Cardiac muscle cell (in vitro differentiated cells and primary cell): Measurements from ENCODE around the gene ENTPD6. TPM values are rescaled to one million over a fixed set of nuclear protein-coding genes. Genes with fewer than 3 reads are reported as not detected.
"Not testable (repeated sequence)": the region's sequence is repeated elsewhere in the genome, so short reads cannot be mapped to it uniquely, and the experiment has no call there.

Experiments
- DNase-seq, 2 donors: peaks; one replicate each; pipeline versions ENCODE4 v3.0.0 to v3.0.0-alpha.2; 2010 to 2017; ENCODE audit warnings: low read depth in 1 of 2, low spot score in 1 of 2
- H3K27ac ChIP-seq: fragments of 200-600 bp; sonication (generic); 2 replicates; pipeline ENCODE4 v1.5.1; 2016
- H3K27me3 ChIP-seq: fragments of 200-600 bp; sonication (generic); 2 replicates; pipeline ENCODE4 v1.6.0; 2016; ENCODE audit warnings: control low read depth
- H3K36me3 ChIP-seq: fragments of 200-600 bp; sonication (generic); 2 replicates; pipeline ENCODE4 v1.5.1; 2016; ENCODE audit warnings: control low read depth
- H3K4me1 ChIP-seq: fragments of 200-600 bp; sonication (generic); 2 replicates; pipeline ENCODE4 v1.8.1; 2017; ENCODE audit warnings: low read depth, mild to moderate bottlenecking, mixed run types
- H3K4me3 ChIP-seq: fragments of 200-600 bp; sonication (generic); 2 replicates; pipeline ENCODE4 v1.5.1; 2016; ENCODE audit warnings: mild to moderate bottlenecking
- H3K9me3 ChIP-seq: fragments of 200-600 bp; sonication (generic); 2 replicates; pipeline ENCODE4 v1.5.1; 2017; ENCODE audit warnings: low read depth, mild to moderate bottlenecking, control low read depth
- polyA plus RNA-seq: library from polyadenylated mRNA; unstranded; fragments of >200 nt; fragmentation: Nextera tagmentation; extraction: Ambion mirVana; gene quantifications from 2 replicates; pipeline ENCODE4 v1.2.1, GENCODE V29; 2016
- total RNA-seq: library from RNA; depleted of rRNA; stranded (reverse); fragments of >200 nt; gene quantifications from 2 replicates; pipeline ENCODE4 v1.2.3, GENCODE V29; 2016
- TF ChIP-seq, protein P1 (sequence below): IDR thresholded peaks from 2 replicates; pipeline ENCODE4 v1.5.1; 2012; ENCODE audit warnings: low read depth, mild to moderate bottlenecking, low read length

The ENTPD6 gene
- total and polyA plus RNA-seq, 2 experiments from 2014 or later: 95.7 to 107 TPM

DNA sequence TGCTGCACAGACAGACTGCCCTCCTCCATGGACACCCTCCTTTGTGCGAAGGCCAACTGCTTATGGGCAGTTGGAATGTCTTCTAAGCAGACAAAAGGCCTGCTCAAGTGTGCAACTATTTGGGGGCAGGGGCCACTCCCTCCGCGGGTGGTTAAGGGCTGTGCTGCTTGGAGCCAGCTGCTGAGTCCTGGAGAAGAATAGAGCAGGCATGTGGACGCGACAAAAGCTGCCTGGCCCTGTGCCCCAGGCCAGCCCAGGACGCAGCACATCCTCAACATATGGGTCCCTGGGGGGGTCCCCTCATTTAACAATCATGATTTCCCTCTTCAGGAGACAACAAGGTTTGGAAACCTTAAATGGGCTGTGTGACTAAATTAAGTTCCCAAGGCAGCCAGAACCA lies 45.5 kb upstream of the ENTPD6 start:
- H3K4me3 ChIP-seq: no peak overlapping the region
- no peak overlapping the region for H3K27ac ChIP-seq
- H3K9me3 ChIP-seq: no peaks in the 10 kb centered on the region
- H3K4me1 ChIP-seq: no peaks in the 10 kb centered on the region
- peaks cover 34% of the 10 kb centered on the region for H3K27me3 ChIP-seq
- TF ChIP-seq, protein P1, sequence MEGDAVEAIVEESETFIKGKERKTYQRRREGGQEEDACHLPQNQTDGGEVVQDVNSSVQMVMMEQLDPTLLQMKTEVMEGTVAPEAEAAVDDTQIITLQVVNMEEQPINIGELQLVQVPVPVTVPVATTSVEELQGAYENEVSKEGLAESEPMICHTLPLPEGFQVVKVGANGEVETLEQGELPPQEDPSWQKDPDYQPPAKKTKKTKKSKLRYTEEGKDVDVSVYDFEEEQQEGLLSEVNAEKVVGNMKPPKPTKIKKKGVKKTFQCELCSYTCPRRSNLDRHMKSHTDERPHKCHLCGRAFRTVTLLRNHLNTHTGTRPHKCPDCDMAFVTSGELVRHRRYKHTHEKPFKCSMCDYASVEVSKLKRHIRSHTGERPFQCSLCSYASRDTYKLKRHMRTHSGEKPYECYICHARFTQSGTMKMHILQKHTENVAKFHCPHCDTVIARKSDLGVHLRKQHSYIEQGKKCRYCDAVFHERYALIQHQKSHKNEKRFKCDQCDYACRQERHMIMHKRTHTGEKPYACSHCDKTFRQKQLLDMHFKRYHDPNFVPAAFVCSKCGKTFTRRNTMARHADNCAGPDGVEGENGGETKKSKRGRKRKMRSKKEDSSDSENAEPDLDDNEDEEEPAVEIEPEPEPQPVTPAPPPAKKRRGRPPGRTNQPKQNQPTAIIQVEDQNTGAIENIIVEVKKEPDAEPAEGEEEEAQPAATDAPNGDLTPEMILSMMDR: no peak
- DNase-seq: no peak
- H3K36me3 ChIP-seq: no peaks in the 10 kb centered on the region

DNA sequence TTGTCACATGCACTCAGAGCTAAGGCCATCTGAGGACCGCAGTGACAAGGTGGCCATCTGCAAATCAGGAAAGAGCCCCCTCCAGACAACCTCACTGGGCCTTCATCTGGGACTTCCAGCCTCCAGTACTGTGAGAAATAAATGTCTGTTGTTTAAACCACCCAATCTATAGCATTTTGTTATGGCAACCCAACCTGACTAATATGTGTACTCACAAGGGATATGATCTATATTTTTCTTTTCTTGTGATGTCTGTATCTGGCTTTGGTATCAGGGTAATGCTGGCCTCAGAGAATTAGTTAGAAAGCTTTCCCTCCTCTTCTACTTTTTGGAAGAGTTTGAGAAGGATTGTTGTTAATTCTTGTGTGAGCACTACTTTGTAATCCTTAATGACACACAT lies 37.5 kb upstream of the ENTPD6 start:
- Histone ChIP-seq H3K27me3 (peaks cover 4% of the 10 kb centered on the region), H3K27ac (no peak overlapping the region), H3K4me3 (no peak overlapping the region), H3K9me3 (no peaks in the 10 kb centered on the region), H3K36me3 (no peaks in the 10 kb centered on the region), H3K4me1 (no peaks in the 10 kb centered on the region)
- TF ChIP-seq, protein P1: no peak
- DNase-seq: no peak

DNA sequence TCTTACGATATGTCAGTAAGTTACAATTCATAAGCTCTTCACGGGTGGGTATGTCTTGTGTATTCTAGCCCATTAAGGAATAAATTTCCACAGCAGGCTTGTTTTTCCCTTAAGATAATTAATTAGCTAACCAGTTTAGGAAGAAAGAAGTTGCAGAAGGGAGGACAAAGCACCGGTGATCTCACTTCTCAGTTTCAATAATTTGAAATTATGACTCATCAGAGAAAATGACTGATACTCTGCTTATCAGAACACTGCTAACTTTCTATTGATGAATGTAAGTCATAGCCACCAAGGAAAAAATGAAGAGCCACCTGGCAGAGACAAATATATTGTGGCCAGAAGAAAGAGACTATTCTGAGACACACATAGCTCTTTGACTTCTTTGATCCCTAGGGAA lies 35.0 kb upstream of the ENTPD6 start:
- no peak for DNase-seq
- Histone ChIP-seq H3K36me3 (no peaks in the 10 kb centered on the region), H3K4me3 (no peak overlapping the region), H3K27me3 (peaks cover 4% of the 10 kb centered on the region), H3K27ac (no peak overlapping the region), H3K4me1 (no peaks in the 10 kb centered on the region), H3K9me3 (no peaks in the 10 kb centered on the region)
- TF ChIP-seq, protein P1: no peak

DNA sequence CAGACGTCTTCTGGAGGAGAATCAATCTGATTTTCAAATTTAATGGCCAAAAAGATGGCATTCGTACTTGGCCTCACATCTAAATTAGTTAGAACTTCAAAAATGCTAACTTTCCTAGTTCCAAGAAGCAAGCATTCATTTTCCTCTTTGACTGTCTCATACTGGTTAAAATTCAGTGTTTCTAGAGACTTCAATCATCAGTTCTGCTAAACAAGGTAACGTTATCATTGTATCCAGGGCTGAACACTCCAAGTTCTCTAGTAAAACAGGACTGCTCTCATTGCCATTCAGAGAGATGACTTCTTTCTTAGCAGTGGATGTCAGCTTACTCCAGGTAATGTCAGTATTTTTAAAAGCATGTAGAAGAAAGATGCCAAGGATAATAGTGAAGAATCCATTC lies 34.6 kb upstream of the ENTPD6 start:
- H3K27me3 ChIP-seq: peaks cover 4% of the 10 kb centered on the region
- H3K27ac ChIP-seq: no peak overlapping the region
- TF ChIP-seq, protein P1: no peak
- H3K4me1 ChIP-seq: no peaks in the 10 kb centered on the region
- no peaks in the 10 kb centered on the region for H3K36me3 ChIP-seq
- no peak overlapping the region for H3K4me3 ChIP-seq
- no peaks in the 10 kb centered on the region for H3K9me3 ChIP-seq
- no peak for DNase-seq

DNA sequence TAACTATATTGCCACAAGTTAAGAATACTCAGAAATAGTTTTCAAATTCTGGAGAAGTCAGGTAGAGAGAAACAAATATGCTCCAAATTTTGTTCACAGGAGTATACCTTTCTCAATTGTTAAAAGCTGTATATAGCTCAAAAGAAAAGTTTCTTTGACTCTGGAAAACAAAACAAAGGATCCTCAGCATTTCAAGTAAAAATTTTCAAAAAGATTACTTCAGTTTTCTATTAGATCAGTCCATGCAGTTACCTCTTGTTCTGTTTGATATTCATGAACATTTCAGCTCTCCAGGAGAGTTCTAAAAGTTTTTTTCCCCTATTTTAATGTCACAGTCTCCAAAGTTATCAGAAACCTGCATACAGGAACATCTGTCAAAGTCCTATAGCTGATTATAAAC lies 30.4 kb upstream of the ENTPD6 start:
- DNase-seq: no peak
- H3K27me3 ChIP-seq: peaks cover 4% of the 10 kb centered on the region
- no peak overlapping the region for H3K27ac ChIP-seq
- H3K4me3 ChIP-seq: no peak overlapping the region
- no peaks in the 10 kb centered on the region for H3K36me3 ChIP-seq
- no peaks in the 10 kb centered on the region for H3K9me3 ChIP-seq
- H3K4me1 ChIP-seq: no peaks in the 10 kb centered on the region
- TF ChIP-seq, protein P1: no peak

DNA sequence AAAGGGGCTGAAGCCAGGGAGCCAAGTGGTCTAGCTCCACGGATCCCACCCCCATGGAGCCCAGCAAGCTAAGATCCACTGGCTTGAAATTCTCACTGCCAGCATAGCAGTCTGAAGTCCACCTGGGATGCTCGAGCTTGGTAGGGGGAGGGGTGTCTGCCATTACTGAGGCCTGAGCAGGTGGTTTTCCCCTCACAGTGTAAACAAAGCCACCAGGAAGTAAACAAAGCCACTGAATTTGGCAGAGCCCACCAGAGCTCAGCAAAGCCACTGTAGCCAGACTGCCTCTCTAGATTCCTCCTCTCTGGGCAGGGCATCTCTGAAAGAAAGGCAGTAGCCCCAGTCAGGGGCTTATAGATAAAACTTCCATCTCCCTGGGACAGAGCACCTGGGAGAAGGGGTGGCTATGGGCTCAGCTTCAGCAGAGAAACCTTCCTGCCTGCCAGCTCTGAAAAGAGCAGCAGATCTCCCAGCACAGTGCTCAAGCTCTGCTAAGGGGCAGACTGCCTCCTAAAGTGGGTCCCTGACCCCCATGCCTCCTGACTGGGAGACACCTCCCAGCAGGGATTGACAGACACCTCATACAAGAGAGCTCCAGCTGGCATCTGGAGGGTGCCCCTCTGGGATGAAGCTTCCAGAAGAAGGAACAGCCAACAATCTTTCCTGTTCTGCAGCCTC lies 29.3 kb upstream of the ENTPD6 start:
- not testable (repeated sequence) for H3K9me3 ChIP-seq, H3K4me3 ChIP-seq, DNase-seq, H3K27me3 ChIP-seq, H3K4me1 ChIP-seq, H3K27ac ChIP-seq, H3K36me3 ChIP-seq
